Tibial artery (tissue), 4 donors: ENCODE results near the gene WIPI1.

Experiments
- DNase-seq, 2 donors: peaks; one replicate each; pipeline ENCODE4 v3.0.0-alpha.2; 2019
- H3K27ac ChIP-seq, 2 donors: fragments of 200-600 bp; sonication (generic) in 1 of 2; 1 replicate in 1 of 2; 2 replicates in 1 of 2; pipeline ENCODE4 v1.5.1; 2018 to 2019; ENCODE audit warnings: mild to moderate bottlenecking in 1 of 2
- H3K27me3 ChIP-seq, 2 donors: fragments of 200-600 bp; sonication (generic) in 1 of 2; one replicate each; pipeline versions ENCODE4 v1.5.1 to v1.6.0; 2016 to 2019
- H3K36me3 ChIP-seq, 3 donors: fragments of 200-600 bp; sonication (generic) in 2 of 3; one replicate each; pipeline ENCODE4 v1.5.1; 2016 to 2019; ENCODE audit warnings: mild to moderate bottlenecking in 2 of 3
- H3K4me1 ChIP-seq, 4 donors: fragments of 200-600 bp; sonication (generic) in 2 of 4; 1 replicate in 3 of 4; 2 replicates in 1 of 4; pipeline ENCODE4 v1.5.1; 2016 to 2019
- H3K4me3 ChIP-seq, 2 donors: fragments of 200-600 bp; sonication (generic) in 1 of 2; 1 replicate in 1 of 2; 2 replicates in 1 of 2; pipeline ENCODE4 v1.5.1; 2018 to 2019; ENCODE audit warnings: mild to moderate bottlenecking in 2 of 2
- H3K9me3 ChIP-seq, 3 donors: fragments of 200-600 bp; sonication (generic) in 1 of 3; one replicate each; pipeline ENCODE4 v1.5.1; 2016 to 2019
- intact Hi-C: fragments of 100-400 bp; cut with DNase I; formaldehyde crosslinking; loops from one replicate; pipeline ENCODE4 v1.15.0; 2023; ENCODE audit warnings: low total_unique reads
- TF ChIP-seq, protein P1 (sequence below), 2 experiments: fragments of 200-600 bp in 1 of 2; fragments of 450-650 bp in 1 of 2; IDR thresholded peaks; one replicate each; pipeline ENCODE4 v1.5.1; 2017 to 2019; ENCODE audit warnings: antibody characterized with exemption in 2 of 2, mild to moderate bottlenecking in 1 of 2, moderate library complexity in 1 of 2

The WIPI1 gene

DNA sequence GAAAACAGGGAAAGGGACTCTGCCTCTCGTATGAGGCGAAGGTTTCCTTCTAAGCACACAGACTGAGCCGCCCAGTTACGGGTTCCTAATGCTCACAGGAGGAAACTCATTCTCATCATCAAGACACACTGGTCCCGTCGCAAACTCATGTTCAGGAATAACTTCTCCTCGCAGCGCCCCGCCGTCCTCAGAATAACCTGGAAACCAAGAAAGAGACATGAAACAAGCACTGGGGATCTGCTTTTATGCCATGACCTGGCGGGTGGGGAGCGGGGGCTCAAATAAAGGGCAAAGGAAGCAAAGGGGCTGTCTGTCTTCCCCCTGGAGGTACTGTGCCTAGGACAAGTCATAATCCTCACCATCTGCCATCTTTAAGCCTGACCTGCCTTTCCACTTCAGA lies 31.3 kb downstream of the WIPI1 start:
- Histone ChIP-seq H3K4me1 (no peaks in the 10 kb centered on the region), H3K9me3 (no peaks in the 10 kb centered on the region), H3K27ac (no peak overlapping the region), H3K27me3 (no peaks in the 10 kb centered on the region), H3K36me3 (peaks cover 97 to 100% (median 98%) of the 10 kb centered on the region in 3 donors), H3K4me3 (no peak overlapping the region)
- intact Hi-C loops, result no loop called here
- DNase-seq, result no peak
- TF ChIP-seq, protein P1, sequence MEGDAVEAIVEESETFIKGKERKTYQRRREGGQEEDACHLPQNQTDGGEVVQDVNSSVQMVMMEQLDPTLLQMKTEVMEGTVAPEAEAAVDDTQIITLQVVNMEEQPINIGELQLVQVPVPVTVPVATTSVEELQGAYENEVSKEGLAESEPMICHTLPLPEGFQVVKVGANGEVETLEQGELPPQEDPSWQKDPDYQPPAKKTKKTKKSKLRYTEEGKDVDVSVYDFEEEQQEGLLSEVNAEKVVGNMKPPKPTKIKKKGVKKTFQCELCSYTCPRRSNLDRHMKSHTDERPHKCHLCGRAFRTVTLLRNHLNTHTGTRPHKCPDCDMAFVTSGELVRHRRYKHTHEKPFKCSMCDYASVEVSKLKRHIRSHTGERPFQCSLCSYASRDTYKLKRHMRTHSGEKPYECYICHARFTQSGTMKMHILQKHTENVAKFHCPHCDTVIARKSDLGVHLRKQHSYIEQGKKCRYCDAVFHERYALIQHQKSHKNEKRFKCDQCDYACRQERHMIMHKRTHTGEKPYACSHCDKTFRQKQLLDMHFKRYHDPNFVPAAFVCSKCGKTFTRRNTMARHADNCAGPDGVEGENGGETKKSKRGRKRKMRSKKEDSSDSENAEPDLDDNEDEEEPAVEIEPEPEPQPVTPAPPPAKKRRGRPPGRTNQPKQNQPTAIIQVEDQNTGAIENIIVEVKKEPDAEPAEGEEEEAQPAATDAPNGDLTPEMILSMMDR (IDR thresholded peaks at IDR 0.05), result no peak

- Histone ChIP-seq H3K9me3 (no peaks in the 10 kb centered on the region), H3K36me3 (peaks cover 97 to 100% (median 98%) of the 10 kb centered on the region in 3 donors), H3K27me3 (no peaks in the 10 kb centered on the region), H3K4me3 (no peak overlapping the region), H3K27ac (no peak overlapping the region), H3K4me1 (no peaks in the 10 kb centered on the region)
- DNase-seq, result no peak
- intact Hi-C loops, result no loop called here
- TF ChIP-seq, protein P1 (IDR thresholded peaks at IDR 0.05), result no peak
These were observed 32.4 kb downstream of the WIPI1 start for GRCh38 chr17:68424861-68425260.

DNA sequence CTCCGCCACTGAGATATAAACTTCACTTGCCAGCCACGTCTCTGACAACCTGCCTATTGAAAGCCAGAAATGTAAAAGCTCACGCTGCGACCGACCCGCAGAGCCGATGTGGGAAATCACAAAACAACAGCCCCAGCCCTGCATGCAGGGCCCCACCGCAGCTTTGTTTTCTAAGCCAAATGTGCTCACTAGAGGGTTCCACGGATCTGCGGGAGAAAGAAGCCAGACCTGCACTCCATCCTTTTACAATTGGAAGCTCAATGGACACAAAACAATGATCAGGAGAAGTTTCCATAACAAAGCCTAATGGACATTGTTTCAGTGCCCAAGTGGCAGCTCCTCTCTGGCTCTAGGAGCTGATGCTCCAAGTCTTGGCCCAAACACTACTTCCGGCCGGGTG lies 33.1 kb downstream of the WIPI1 start:
- intact Hi-C loops, result no loop called here
- no peaks in the 10 kb centered on the region for H3K4me1 ChIP-seq
- H3K9me3 ChIP-seq, result peaks cover 0 to 4% (median 0%) of the 10 kb centered on the region in 3 donors
- H3K36me3 ChIP-seq, result peaks cover 94 to 100% (median 98%) of the 10 kb centered on the region in 3 donors
- no peak for DNase-seq
- H3K27me3 ChIP-seq, result no peaks in the 10 kb centered on the region
- no peak overlapping the region for H3K4me3 ChIP-seq
- no peak overlapping the region for H3K27ac ChIP-seq
- TF ChIP-seq, protein P1 (IDR thresholded peaks at IDR 0.05), result no peak

DNA sequence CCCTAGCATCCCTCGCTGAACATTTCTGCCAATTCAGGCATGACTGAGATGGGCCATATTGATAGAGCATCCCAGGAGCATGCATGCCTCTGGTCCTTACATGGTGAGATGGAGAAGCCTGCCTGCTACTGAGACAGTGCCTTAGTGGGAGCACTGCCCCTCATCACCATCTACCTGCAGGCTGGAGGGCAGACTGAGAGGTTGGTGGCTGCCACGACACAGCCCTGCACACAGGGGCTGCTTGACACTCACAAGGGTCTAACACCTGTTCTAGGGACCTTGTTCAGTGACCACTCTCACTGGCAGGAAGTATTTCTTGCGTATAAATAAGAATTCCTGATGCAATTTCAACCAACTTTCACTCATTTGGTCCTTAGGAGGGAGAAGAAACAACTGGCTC lies 34.0 kb downstream of the WIPI1 start:
- Histone ChIP-seq H3K9me3 (peaks cover 0 to 11% (median 0%) of the 10 kb centered on the region in 3 donors), H3K36me3 (peaks cover 84 to 91% (median 91%) of the 10 kb centered on the region in 3 donors), H3K4me1 (no peaks in the 10 kb centered on the region), H3K27me3 (no peaks in the 10 kb centered on the region), H3K4me3 (no peak overlapping the region), H3K27ac (no peak overlapping the region)
- intact Hi-C loops, result no loop called here
- DNase-seq, result no peak
- TF ChIP-seq, protein P1 (IDR thresholded peaks at IDR 0.05), result no peak

- DNase-seq, result no peak
- intact Hi-C loops, result no loop called here
- Histone ChIP-seq H3K27ac (no peak overlapping the region), H3K9me3 (peaks cover 0 to 11% (median 0%) of the 10 kb centered on the region in 3 donors), H3K36me3 (peaks cover 80 to 87% (median 86%) of the 10 kb centered on the region in 3 donors), H3K27me3 (no peaks in the 10 kb centered on the region), H3K4me1 (no peaks in the 10 kb centered on the region), H3K4me3 (no peak overlapping the region)
- TF ChIP-seq, protein P1 (IDR thresholded peaks at IDR 0.05), result no peak
These were observed 34.5 kb downstream of the WIPI1 start for GRCh38 chr17:68422821-68423220.

DNA sequence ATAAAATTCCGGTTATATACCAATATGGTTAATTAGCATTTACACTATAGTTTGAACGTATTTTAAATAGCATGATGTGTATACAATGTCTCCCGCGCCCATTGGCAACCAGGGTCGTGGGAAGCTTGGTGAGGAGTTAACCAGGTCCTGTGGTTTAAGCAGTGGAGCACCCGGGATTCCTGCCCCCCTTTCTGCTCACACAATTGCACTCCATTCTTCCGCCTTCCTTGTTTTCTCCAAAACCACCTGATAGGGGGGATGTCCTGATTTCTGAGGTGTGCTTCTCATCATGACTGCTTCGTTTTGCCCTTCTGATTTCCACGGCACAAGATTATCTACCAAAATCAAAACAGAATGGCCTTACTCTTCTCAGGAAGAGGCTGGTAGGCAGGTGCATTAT lies 35.8 kb downstream of the WIPI1 start:
- no peak overlapping the region for H3K27ac ChIP-seq
- H3K27me3 ChIP-seq, result no peaks in the 10 kb centered on the region
- intact Hi-C loops, result no loop called here
- H3K4me3 ChIP-seq, result no peak overlapping the region
- peaks cover 68 to 74% (median 73%) of the 10 kb centered on the region in 3 donors for H3K36me3 ChIP-seq
- H3K9me3 ChIP-seq, result peaks cover under 1 to 18% (median 7%) of the 10 kb centered on the region in 3 donors
- DNase-seq, result no peak
- H3K4me1 ChIP-seq, result no peaks in the 10 kb centered on the region
- TF ChIP-seq, protein P1 (IDR thresholded peaks at IDR 0.05), result no peak
